ENCODE results near the gene OR6S1.
"Not testable (repeated sequence)": the region's sequence is repeated elsewhere in the genome, so short reads cannot be mapped to it uniquely, and the experiment has no call there.

Gene OR6S1

GRCh38 chr14:20610002-20610765 lies 31.3 kb downstream of the OR6S1 start:
- DNase-seq (ENCODE audit: low read depth, low spot score) = no peak

DNA sequence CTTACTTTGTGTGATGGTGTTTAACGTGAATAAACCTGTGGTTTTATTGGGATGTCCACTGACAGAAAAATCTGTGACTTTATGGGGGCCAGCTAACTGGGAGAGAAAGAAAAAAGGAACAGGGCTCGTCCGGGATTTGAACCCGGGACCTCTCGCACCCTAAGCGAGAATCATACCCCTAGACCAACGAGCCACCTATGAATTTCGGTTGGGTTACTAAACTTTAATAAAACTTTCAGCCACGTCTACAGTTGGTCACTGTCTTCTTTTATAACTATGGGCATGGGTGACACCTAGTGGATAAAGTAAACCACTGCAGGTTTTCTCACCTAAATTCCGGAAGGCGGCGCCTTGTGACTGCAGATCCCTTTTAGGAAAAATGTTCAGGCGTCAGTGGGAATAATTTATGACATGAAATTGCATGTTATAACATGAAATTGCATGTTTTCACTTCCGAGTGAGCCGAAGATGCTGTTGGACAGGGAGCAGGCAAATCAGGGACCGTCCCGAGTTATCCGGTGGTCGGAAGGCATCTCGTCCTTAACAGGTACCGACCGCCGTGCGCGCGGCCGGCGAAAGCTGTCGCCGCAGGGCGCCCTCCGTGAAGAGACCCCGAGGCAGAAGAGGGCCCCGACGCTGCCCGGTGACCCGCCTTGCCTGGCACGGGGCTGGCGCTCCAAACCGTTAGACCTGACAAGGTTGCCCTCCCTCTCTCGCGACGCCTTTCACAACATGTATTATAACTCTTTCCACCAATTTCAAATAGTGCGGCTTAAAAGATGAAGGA lies 32.1 kb downstream of the OR6S1 start:
- DNase-seq (ENCODE audit: low read depth, low spot score) = no peak

DNA sequence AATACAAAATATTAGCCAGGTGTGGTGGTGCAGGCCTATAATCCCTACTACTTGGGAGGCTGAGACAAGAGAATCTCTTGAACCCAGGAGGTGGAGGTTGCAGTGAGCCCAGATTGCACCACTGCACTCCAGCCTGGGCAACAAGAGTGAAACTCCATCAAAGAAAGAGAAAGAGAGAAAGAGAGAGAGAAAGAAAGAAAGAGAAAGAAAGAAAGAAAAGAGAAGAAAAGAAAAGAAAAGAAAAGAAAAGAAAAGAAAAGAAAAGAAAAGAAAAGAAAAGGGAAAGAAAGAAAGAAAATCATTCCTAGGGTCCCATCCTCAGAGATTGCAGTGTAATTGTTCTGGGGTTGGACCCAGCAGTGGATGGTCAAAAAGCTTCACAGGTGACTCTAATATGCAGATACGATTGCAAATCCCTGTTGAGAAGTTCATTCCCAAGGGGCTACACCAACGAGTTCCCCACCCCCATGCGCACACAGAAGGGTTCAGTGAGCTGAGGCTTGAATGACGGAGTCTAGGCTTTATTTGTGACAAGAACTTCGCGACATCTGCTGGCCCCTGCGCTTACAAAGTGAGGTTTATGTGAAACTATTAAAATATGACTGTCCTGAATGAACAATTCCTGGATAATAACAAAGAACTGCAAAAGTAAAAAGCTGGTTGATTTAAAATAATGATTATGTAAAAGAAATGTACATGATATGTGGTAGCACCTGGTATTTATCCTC lies 32.9 kb downstream of the OR6S1 start:
- no peak for DNase-seq (ENCODE audit: low read depth, low spot score)

DNA sequence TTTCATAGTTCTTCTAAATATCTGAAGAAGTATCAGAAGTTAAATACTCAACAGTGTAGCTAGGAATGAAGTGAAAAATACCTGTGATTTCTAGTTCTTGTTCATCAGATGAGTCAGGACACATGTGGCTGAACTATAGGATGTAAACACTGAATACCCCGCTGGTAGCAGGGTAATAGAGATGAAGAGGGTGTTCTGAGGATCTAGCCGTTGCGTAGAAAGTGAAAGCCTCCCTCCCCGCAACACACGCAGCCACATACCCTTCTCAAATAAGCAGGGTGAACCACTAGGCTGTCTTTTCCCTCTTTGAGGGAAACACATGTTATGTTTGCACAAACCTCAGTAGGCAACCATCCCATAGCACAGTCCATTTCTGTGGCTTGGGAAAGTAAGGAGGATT lies 33.9 kb downstream of the OR6S1 start:
- no peak for DNase-seq (ENCODE audit: low read depth, low spot score)

DNA sequence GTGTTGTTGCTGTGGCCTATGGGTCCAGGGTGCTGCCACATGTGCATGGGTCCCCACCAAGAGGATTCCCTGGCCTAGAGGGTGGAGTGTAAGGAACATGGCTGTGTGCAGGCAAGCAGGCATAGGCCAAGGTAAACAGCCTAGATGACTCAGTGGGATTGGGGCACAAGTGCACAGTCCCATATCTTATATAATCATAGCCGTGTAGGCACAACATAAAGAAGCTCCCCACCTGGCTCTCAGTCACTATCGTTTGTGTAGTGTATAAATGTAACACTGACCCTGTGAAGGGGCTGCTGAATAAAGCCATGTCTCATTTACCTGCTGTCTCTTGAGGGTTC lies 34.6 kb downstream of the OR6S1 start:
- no peak for DNase-seq (ENCODE audit: low read depth, low spot score)

DNA sequence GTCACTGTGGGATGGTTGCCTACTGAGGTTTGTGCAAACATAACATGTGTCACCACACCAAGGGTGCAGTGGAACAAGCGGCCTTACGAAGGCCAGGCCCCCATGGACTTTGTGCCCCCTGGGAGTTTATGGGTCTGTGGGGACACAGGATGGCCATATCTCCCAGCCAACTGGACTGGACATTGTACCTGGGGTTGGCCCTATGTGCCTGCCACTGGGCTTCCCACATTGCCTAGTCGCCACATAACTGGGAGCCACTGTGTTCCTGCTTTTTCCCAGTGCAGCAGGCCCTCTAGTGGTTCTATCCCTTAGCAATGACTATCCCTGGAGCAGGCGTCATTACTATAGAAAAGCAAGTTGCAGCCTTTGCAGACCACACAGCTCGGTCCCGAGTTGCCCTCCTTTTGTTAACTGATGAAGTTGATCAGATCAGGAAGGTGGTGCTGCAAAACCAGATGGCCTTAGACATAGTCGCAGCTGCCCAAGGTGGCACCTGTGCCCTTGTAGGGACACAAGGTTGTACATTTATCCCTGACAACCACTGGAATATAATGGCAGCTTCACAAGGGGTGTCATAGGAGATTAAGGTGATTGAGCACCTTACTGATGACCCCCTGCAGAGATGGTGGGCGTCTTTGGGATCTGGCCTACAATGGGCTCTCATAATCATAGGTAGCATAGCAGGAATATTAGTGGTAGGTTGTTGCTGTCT lies 35.1 kb downstream of the OR6S1 start:
- DNase-seq (ENCODE audit: low read depth, low spot score) = no peak

DNA sequence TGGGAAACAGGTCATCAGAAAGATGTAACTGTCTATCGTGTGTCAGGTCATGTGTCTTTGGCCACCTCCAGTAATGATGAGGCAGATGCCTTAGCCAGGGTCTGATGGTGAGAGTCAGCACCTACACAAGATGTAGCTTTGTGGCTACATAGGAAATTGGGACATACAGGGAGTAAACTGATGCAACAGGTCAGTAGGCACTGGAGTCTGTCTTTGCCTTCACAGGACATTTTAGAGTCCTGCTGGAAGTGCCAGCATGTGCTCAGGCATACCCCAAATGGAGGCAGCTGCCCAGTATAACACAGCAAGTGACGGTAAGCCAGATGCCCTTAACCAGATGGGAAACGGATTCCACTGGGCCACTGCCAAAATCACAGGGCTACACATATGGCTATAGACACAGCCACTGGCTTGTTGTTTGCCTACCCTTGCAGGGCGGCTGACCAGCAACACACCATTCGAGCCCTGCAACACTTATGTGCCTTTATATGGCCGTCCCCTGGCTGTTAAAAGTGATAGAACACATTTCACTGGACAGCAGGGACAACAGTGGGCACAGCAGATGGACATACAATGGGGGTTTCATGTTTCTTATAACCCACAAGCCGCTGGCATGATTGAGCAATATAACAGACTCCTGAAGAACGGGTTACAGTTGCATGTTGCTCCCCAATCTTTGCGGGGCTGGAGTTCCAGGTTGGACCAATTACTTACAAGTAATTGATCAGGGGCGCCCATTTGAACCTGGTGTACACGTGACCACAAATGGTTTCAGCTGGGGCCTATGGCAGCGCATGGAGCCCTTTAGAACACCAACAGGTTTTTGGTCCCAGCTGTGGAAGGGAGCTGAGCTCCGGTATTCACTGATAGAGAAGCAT lies 37.4 kb downstream of the OR6S1 start:
- DNase-seq (ENCODE audit: low read depth, low spot score) = no peak

DNA sequence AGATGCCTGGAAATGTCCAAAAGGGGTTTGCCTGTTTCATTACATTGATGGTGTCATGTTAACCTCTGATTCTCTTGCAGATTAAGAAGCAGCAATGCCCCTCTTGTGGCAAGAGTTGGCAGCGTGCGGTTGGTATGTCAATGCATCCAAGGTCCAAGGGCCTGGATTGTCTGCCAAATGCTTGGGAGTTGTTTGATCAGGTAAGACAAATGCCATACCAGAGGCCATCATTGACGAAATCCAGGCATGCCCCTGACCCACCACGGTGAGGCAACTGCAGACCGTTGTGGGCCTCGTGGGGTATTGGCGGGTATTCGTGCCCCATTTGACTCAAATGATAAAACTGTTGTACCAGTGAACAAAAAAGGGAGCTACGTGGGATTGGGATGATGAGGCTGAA lies 38.9 kb downstream of the OR6S1 start:
- DNase-seq (ENCODE audit: low read depth, low spot score) = no peak

DNA sequence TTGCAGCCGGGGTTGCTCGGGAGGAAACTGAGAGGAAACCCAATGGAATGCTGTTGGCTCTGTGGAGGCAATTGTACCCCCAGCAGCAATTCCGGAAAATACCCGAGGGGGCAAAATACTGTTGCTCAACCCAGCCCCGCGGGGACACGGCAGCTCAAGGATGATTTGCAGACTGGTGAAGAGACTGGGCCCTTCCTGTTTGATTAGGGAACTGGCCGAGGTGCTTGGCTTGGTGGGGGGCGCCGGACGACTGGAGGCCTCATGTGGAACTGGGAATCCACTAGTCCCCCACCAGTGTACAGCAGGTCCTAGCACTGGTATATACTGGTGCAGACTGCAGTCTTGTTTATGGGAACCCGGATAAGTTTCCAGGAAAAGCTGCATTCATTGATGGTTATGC lies 40.0 kb downstream of the OR6S1 start:
- no peak for DNase-seq (ENCODE audit: low read depth, low spot score)

GRCh38 chr14:20597108-20597507 lies 44.4 kb downstream of the OR6S1 start:
- no peak for DNase-seq (ENCODE audit: low read depth, low spot score)

- DNase-seq (ENCODE audit: low read depth, low spot score) = not testable (repeated sequence)
Measured at GRCh38 chr14:20595726-20596125, 45.8 kb downstream of the OR6S1 start.

DNA sequence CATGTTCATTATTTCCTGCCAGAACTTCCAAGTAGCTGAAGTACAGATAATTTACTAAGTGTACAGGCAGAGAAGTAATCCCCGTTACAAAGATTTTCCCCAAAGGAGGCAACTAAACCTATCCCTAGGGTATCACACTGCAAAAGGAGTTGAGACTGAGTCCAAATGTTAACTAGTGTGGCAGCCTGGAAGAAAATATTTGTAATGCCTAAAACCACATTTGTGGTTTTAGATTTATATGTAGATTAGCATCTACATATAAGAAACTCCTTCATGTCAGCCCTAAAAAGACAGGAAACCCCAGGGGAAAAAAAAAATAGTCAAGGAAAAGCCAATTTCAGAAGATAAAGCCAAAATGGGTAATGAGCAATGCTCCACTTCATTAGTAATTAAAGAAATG lies 48.9 kb downstream of the OR6S1 start:
- DNase-seq (ENCODE audit: low read depth, low spot score) = no peak

DNA sequence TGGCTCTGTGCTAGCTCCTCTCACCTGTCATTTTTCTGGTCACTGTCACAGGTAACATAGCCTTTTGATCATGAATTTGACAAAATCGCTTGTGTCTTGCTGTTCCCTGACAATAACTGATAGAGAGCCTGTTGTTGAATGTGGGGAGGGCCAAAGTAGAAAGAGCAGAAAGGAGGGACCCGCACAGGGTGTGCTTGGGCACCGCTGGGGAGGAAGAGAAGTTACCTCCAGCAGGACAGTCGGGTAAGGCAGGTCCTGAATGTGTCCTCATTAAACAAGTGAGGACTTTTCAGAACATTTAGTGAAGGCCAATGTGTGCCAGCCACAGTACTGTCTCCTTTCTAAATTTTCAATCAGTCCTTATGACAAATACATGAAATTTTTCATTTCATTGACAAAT lies 50.3 kb downstream of the OR6S1 start, which contains the start of gene RNASE12:
Gene RNASE12, minus strand, starts transcription at position 142 of the 400 bp plus-strand sequence. CDS start 653 bp downstream, outside the sequence.
- DNase-seq (ENCODE audit: low read depth, low spot score) = no peak

Data from brain pericyte (primary cell).